Neural progenitor cell (in vitro differentiated cells): ENCODE measurements around the gene ESYT2. TPM values are rescaled to one million over a fixed set of nuclear protein-coding genes. Genes with fewer than 3 reads are reported as not detected.
A peak's percentile ranks its signal among the peaks of the same experiment; 100 is the strongest.

Experiments
- DNase-seq: peaks from one replicate; pipeline ENCODE4 v3.0.0-alpha.2; 2016; ENCODE audit warnings: low spot score
- H2AFZ ChIP-seq: fragments of 200-600 bp; sonication (generic); replicated peaks from 2 replicates; pipeline ENCODE4 v1.6.1; 2016; ENCODE audit warnings: antibody characterized with exemption
- H3F3A ChIP-seq: fragments of 200-600 bp; sonication (generic); 2 replicates; pipeline ENCODE4 v1.6.1; 2016; ENCODE audit warnings: antibody characterized with exemption, low read depth
- H3K27ac ChIP-seq: fragments of 200-600 bp; sonication (generic); 2 replicates; pipeline ENCODE4 v1.5.1; 2016; ENCODE audit warnings: mild to moderate bottlenecking
- H3K27me3 ChIP-seq: fragments of 200-600 bp; sonication (generic); 2 replicates; pipeline ENCODE4 v1.6.1; 2016; ENCODE audit warnings: mild to moderate bottlenecking, moderate library complexity
- H3K36me3 ChIP-seq: fragments of 200-600 bp; sonication (generic); 2 replicates; pipeline ENCODE4 v1.5.1; 2016
- H3K4me1 ChIP-seq: fragments of 200-600 bp; sonication (generic); 2 replicates; pipeline ENCODE4 v1.6.1; 2016; ENCODE audit warnings: mixed run types
- H3K4me2 ChIP-seq: fragments of 200-600 bp; sonication (generic); 2 replicates; pipeline ENCODE4 v1.6.1; 2016
- H3K4me3 ChIP-seq: fragments of 200-600 bp; sonication (generic); 2 replicates; pipeline ENCODE4 v1.5.1; 2016
- H3K79me2 ChIP-seq: fragments of 200-600 bp; sonication (generic); 2 replicates; pipeline ENCODE4 v1.6.1; 2016; ENCODE audit warnings: low read depth
- H3K9ac ChIP-seq: fragments of 200-600 bp; sonication (generic); 2 replicates; pipeline ENCODE4 v1.6.1; 2016
- H3K9me3 ChIP-seq: fragments of 200-600 bp; sonication (generic); 2 replicates; pipeline ENCODE4 v1.5.1; 2016; ENCODE audit warnings: low read depth
- H4K20me1 ChIP-seq: fragments of 200-600 bp; sonication (generic); 2 replicates; pipeline ENCODE4 v1.6.1; 2016; ENCODE audit warnings: low read depth
- H3K27ac Mint-ChIP-seq: 3 replicates; pipeline ENCODE4 v1.8.0; 2021; ENCODE audit warnings: mixed read lengths
- H3K27me3 Mint-ChIP-seq: 2 replicates; pipeline ENCODE4 v1.8.0; 2022; ENCODE audit warnings: low read depth, mild to moderate bottlenecking, inconsistent platforms, moderate library complexity, mixed read lengths; ENCODE audit not compliant: insufficient read depth
- H3K36me3 Mint-ChIP-seq: 3 replicates; pipeline ENCODE4 v1.8.0; 2021; ENCODE audit warnings: mixed read lengths
- H3K4me1 Mint-ChIP-seq: 3 replicates; pipeline ENCODE4 v1.8.0; 2021; ENCODE audit warnings: mixed read lengths
- H3K4me3 Mint-ChIP-seq: 3 replicates; pipeline ENCODE4 v1.8.0; 2021; ENCODE audit warnings: mild to moderate bottlenecking, moderate library complexity, mixed read lengths
- H3K9me3 Mint-ChIP-seq: 3 replicates; pipeline ENCODE4 v1.8.0; 2020; ENCODE audit warnings: mixed read lengths
- CTCF ChIP-seq: fragments of 200-600 bp; sonication (generic); IDR thresholded peaks from 2 replicates; pipeline ENCODE4 v1.5.1; 2017; ENCODE audit warnings: antibody characterized with exemption, mild to moderate bottlenecking
- EZH2 ChIP-seq: fragments of 200-600 bp; sonication (generic); IDR thresholded peaks from 2 replicates; pipeline ENCODE4 v1.6.1; 2017; ENCODE audit warnings: antibody characterized with exemption, mild to moderate bottlenecking, moderate library complexity
- EZH2phosphoT487 ChIP-seq: fragments of 200-600 bp; sonication (generic); IDR thresholded peaks from 2 replicates; pipeline ENCODE4 v1.6.1; 2017; ENCODE audit warnings: antibody characterized with exemption
- total RNA-seq: library from RNA; depleted of rRNA; stranded (reverse); fragments of >200 nt; gene quantifications from 2 replicates; pipeline ENCODE4 v1.2.3, GENCODE V29; 2015; ENCODE audit warnings: low replicate concordance

ESYT2 gene
- total RNA-seq, 1 donor from 2014 or later = 33.4 TPM

- DNase-seq = no peak
- no peak for TF ChIP-seq EZH2phosphoT487
- TF ChIP-seq EZH2 = no peak
- TF ChIP-seq CTCF = no peak
- Histone ChIP-seq H3K27me3 (no peaks in the 10 kb centered on the region), H3K9me3 (no peaks in the 10 kb centered on the region), H3K4me3 (no peak overlapping the region), H3K4me1 (no peaks in the 10 kb centered on the region), H3K4me2 (no peak overlapping the region), H4K20me1 (no peaks in the 10 kb centered on the region), H3K36me3 (no peaks in the 10 kb centered on the region), H3K9ac (no peak overlapping the region), H2AFZ (no peak overlapping the region), H3K79me2 (no peaks in the 10 kb centered on the region), H3F3A (no peaks in the 10 kb centered on the region), H3K27ac (no peak overlapping the region)
- Mint-ChIP-seq H3K27ac (no peak overlapping the region), H3K9me3 (no peaks in the 10 kb centered on the region), H3K27me3 (no peaks in the 10 kb centered on the region), H3K36me3 (peaks cover 39% of the 10 kb centered on the region), H3K4me3 (no peak overlapping the region), H3K4me1 (no peaks in the 10 kb centered on the region)
These were observed 70.6 kb downstream of the ESYT2 start for GRCh38 chr7:158758586-158759244.

- Histone ChIP-seq H3K9me3 (no peaks in the 10 kb centered on the region), H3K4me1 (no peaks in the 10 kb centered on the region), H3K9ac (no peak overlapping the region), H3K79me2 (no peaks in the 10 kb centered on the region), H3K27me3 (no peaks in the 10 kb centered on the region), H3K36me3 (no peaks in the 10 kb centered on the region), H3F3A (no peaks in the 10 kb centered on the region), H3K4me2 (no peak overlapping the region), H4K20me1 (no peaks in the 10 kb centered on the region), H3K4me3 (no peak overlapping the region), H3K27ac (no peak overlapping the region), H2AFZ (no peak overlapping the region)
- DNase-seq = peak; percentile 39
- Mint-ChIP-seq H3K36me3 (peaks cover 38% of the 10 kb centered on the region), H3K9me3 (no peaks in the 10 kb centered on the region), H3K27ac (no peak overlapping the region), H3K27me3 (no peaks in the 10 kb centered on the region), H3K4me1 (no peaks in the 10 kb centered on the region), H3K4me3 (no peak overlapping the region)
- TF ChIP-seq CTCF (no peak), EZH2phosphoT487 (no peak), EZH2 (no peak)
These were observed 71.8 kb downstream of the ESYT2 start for GRCh38 chr7:158757404-158757989.

GRCh38 chr7:158754746-158755444 lies 74.4 kb downstream of the ESYT2 start:
- Histone ChIP-seq H3K9ac (no peak overlapping the region), H3K4me1 (no peaks in the 10 kb centered on the region), H4K20me1 (no peaks in the 10 kb centered on the region), H3K79me2 (no peaks in the 10 kb centered on the region), H2AFZ (no peak overlapping the region), H3K9me3 (no peaks in the 10 kb centered on the region), H3K4me3 (no peak overlapping the region), H3K27me3 (no peaks in the 10 kb centered on the region), H3F3A (no peaks in the 10 kb centered on the region), H3K36me3 (no peaks in the 10 kb centered on the region), H3K27ac (no peak overlapping the region), H3K4me2 (no peak overlapping the region)
- H3K27ac Mint-ChIP-seq = no peak overlapping the region
- no peaks in the 10 kb centered on the region for H3K27me3 Mint-ChIP-seq
- no peaks in the 10 kb centered on the region for H3K4me1 Mint-ChIP-seq
- H3K9me3 Mint-ChIP-seq = no peaks in the 10 kb centered on the region
- H3K36me3 Mint-ChIP-seq = peaks cover 30% of the 10 kb centered on the region
- no peak overlapping the region for H3K4me3 Mint-ChIP-seq
- no peak for TF ChIP-seq EZH2phosphoT487
- no peak for TF ChIP-seq CTCF
- TF ChIP-seq EZH2 = no peak
- no peak for DNase-seq
